Islet precursor cell (in vitro differentiated cells): ENCODE data around the gene FABP6.
"Not testable (repeated sequence)": the region's sequence is repeated elsewhere in the genome, so short reads cannot be mapped to it uniquely, and the experiment has no call there.

ENCODE experiments used
- DNase-seq: peaks from one replicate; pipeline ENCODE4 v3.0.0-alpha.2; 2018

FABP6 gene, protein sequence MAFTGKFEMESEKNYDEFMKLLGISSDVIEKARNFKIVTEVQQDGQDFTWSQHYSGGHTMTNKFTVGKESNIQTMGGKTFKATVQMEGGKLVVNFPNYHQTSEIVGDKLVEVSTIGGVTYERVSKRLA

DNA sequence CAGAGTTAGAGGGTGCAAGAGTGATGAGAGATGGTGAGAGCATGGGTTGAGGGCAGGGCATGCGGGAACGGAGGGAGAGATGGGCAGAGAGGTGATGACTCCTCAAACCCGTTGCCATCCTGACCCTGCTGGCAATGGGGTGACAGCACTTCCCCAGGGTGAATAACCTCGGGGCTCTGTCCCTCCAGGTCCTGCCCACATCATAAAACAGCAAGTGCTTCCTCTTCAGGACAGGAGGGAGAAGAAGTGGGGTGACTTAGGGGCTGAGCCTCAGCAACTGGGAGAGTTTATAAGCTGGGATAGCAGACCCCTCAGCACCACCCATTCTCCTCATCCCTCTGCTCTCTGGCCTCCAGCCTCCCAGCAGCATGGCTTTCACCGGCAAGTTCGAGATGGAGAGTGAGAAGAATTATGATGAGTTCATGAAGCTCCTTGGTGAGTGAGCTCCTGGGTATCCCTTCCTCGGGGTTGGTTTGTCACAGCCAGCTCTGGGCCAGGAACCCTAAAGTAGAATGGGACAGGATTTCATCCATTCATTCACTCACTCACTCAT, at the start of gene FABP6:
Gene FABP6, plus strand, starts transcription at position 317 of the 553 bp plus-strand sequence. Its CDS starts 52 bp downstream, at position 369.
- no peak for DNase-seq

DNA sequence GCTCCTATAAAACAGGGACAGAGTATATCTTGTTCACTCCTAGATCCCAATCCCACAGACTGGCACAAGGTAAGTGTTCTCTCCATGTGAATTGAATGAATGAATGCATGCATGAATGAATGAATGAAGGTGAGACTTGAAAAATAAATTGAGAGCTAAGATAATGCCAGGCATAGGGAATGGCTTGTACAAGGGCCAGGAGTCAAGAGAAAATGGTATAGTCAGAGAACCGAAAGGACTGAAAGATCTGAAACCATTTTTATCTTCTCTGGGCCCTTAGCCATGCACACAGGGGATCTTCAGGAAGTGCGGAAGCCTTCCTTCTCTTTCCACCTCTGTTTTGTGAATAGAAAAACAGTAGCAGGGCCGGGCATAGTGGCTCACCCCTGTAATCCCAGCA, 48.4 kb upstream of the FABP6 start:
- DNase-seq, result no peak

DNA sequence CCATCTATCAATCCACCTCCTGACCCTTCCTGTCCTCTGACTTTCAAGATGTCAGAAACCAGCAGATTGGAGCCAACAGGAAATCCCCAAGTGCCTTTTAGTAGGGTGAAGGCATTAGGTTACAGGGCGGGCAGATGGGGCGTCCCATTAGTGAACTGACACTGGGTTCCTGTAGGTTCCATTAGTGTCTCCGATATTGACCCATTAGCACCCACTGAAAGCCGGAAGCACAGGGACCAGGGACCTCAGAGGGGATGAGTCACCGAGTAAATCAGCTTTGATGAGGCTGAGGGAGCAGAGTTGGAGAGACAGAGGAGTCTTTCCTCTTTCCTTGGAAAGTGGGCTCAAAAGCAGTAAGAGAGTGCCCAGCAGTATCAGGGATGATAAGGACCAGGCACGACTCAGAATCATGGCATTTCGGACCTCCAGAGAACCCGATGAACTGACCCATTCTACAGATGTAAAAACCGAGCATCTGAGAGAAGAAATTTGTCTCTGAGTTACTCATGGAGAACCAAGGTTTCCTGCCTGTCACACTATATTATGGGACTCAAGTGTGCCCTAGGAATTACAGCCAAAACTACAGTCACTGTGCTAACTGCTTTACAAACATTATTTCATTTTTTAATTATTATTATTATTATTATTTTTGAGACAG, 47.2 kb upstream of the FABP6 start:
- DNase-seq, result peak; percentile 90

DNA sequence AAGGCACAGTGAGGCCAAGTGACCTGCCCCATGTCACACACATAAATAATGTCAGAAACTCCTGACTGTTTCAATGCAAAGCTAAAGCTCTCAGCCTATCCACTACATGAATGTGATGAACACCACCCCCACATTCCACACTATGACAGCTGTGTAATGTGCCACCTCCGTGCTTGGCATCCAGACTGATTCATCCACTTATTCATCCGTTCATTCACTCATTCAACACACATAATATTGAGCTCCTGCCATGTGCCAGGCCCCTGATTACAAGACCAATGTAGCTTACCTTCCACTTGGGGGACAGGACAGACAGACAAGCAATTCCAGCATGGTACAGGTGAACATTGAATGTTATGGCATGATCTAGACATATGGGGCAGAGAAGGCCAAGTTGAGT, 46.2 kb upstream of the FABP6 start:
- DNase-seq, result no peak

DNA sequence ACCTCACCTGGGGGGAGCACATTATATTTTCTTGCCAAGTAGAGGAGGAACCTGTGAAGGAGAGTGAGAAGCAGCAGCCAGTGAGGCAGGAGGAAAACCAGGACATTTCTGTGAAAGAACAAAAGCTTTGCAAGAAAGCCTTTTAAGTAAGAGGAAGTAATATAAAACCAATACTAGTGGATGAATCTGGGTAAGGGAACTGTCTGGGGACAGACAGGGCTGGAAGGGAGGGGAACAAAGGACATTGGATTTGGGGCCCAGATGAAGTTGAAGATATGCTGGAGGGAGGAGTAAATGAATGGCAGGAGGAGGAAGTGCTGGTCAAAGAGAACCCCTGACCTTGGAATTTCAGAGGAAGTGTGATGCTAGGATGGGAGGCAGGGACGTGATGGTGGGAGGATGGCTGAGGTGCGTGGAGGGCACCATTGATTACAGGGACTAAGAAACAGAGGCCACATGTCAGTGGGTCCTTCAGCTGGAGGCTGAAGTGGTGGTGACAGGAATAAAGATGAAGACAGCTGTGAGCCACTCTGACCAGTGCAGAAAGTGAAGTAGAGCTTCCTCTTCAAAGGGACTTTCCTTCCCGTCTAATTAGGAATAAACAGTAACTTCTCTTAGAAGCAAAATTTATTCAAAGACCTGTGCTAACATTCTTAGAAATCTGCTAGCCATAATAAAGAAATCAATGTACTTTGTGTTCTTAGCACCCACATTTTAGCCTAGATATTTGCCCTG, 43.5 kb upstream of the FABP6 start:
- DNase-seq, result no peak

DNA sequence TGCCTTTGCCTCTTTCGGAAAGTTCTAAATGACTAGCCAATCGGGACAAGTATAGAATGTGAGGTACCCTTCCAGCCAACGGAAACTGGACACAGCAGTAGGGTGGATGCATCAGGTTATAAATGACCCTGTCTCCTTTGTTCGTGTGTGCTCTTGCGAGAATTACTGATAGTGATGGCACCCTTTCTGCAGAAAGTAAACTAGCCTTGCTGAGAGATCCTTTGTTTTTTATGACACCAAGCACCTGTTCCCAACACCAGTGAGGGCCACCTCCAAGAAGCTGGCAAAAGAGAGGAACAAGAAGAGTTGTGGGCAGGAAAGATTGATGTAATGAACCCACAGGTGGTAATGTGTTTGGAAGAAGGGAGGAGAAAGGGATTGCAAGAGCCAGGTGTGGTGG, 42.8 kb upstream of the FABP6 start:
- DNase-seq, result no peak

DNA sequence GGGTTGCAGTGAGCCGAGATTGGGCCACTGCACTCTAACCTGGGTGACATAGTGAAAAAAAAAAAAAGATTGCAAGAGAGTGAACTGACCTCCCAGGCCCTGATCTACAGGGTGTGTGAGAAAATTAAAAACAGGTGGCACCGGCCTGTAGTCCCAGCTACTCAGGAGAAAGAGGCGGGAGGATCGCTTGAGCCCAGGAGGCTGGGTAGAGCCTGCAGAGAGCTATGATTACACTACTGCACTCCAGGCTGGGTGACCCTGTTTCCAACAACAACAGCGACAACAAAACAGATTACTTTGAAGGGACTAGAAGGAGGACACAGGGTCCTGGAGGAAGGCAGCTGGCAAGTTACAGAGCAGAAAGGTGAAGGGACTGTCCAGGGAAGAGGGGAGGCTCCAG, 42.2 kb upstream of the FABP6 start:
- peak; percentile 72 for DNase-seq

DNA sequence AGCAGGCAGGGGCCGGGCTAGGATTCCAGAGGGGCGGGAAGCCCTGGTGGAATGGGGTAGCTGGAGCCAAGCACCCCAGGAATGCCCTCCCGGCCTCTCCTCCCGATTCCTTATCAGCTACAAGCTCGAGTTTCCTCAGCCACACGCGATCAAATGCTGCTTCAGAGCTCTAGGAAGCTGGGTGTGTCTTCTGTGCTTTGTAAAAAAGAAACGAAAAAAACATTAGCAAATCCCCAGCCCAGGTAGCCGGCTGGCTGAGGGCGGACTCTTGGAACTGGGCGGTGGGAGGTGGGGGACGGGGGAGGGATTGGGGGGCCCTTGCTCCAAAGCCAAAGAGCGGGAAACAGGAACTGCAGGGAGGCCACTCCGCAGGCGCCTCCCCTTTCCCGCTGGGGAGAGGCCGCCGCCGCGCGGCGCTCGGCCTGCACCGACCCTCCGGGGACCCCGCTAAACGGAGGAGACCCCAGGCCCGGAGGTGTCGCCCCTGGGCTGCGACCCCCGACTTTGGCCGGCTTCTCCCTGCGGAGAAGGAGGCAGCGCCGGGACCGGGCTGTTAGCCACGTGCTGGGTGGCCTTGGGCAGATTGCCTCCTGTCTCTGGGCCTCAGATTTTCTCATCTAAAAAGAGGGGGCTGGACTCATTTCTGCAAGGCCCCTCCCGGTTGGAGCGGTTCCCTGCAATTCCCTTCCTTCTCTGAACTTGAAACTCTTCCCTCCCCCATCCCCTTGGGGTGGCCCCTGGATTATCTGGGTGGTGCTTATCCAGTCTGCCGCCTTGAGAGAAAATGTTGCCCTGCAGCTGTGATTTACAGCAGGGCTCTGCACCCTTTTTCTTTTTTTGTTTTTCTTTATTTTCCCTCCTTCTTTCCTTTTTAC, 40.9 kb upstream of the FABP6 start:
- peak; percentile 74 for DNase-seq

DNA sequence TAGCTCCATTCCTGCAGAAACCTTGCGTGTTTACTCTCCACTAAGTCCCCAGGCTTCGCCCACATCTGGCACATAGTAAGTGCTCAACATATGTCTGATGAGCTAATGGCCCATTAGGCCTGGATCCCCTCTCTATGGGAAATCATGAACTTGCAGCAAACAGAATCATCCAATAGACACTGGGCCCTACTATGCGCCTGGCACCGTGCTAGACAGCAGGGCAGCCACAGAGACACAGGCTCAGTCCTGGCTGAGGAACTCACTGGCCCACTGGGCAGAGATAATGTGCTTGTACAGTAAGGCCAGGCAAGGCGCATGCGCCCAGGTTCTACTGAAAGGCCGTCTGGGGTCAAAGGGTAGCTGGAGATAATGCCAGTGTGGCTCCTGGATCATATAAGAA, 36.9 kb upstream of the FABP6 start:
- no peak for DNase-seq

DNA sequence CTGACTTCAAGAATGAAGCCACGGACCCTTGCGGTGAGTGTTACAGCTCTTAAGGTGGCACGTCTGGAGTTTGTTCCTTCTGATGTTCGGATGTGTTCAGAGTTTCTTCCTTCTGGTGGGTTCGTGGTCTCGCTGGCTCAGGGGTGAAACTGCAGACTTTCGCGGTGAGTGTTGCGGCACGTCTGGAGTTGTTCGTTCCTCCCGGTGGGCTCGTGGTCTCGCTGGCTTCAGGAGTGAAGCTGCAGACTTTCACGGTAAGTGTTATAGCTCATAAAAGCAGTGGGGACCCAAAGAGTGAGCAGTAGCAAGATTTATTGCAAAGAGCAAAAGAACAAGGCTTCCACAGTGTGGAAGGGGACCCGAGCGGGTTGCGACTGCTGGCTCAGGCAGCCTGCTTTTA, 36.2 kb upstream of the FABP6 start:
- not testable (repeated sequence) for DNase-seq

DNA sequence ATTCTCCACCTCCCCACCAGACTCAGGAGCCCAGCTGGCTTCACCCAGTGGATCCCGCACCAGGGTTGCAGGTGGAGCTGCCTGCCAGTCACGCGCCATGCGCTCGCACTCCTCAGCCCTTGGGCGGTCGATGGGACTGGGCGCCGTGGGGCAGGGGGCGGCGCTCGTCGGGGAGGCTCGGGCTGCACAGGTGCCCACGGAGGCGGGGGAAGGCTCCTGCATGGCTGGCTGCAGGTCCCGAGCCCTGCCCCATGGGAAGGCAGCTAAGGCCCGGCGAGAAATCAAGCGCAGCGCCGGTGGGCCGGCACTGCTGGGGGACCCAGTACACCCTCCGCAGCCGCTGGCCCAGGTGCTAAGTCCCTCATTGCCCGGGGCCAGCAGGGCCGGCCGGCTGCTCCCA, 35.5 kb upstream of the FABP6 start:
- DNase-seq, result not testable (repeated sequence)

DNA sequence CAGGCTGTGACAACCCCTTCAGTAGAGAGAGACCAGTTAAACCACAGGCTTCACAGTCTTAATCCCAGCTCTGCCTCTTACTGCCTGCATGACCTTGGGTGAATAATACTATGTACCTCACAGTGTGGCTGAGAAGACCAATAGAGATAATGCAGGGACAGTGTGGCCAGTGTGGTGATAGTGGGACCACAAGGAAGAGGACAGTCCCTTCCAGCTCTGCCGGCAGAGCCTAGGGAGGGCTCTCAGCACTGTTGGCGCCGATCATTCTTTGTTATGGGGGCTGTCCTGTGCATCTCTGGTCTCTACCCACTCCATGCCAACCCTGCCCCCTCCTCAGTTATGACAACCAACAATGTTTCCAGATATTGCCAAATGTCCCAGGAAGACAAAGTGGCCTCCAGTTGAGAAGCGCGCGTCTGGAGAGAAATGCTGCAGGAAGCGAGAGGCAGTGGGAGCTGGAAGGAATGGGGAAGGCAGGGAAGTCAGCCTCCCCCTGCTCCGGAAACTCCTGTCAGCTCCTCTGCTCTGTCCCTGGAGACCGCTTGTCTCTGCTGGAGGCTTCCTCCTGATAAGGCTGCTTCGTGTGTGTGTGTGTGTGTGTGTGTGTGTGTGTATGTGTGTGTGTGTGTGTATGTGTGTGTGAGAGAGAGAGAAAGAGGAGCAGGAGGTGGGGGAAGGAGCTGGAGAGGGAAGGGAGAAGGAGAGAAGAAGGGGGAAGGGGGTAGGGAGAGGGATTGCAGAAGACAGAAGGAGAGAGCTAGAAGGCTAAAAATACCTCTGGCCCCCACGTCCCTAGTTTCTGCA, 31.8 kb upstream of the FABP6 start:
- DNase-seq, result peak; percentile 86

DNA sequence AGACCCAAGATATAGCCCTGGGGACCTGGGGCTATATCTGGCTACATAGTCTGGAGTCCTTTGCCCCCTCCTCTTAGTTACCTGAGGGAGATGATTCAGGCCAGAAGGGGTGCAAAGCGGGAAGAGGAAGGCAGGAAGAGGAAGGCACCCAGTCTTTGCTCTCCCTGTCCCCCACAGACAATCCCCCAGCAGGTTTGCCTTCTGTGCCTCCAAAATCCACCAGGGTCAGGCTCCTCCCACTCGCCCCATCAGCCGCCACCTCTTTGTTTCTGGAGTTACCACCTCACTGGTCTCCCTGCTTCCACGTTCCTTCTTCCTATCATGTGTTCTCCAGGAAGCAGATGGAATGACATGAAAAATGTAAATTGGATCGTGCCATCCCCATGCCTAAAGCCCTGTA, 31.2 kb upstream of the FABP6 start:
- DNase-seq, result no peak

DNA sequence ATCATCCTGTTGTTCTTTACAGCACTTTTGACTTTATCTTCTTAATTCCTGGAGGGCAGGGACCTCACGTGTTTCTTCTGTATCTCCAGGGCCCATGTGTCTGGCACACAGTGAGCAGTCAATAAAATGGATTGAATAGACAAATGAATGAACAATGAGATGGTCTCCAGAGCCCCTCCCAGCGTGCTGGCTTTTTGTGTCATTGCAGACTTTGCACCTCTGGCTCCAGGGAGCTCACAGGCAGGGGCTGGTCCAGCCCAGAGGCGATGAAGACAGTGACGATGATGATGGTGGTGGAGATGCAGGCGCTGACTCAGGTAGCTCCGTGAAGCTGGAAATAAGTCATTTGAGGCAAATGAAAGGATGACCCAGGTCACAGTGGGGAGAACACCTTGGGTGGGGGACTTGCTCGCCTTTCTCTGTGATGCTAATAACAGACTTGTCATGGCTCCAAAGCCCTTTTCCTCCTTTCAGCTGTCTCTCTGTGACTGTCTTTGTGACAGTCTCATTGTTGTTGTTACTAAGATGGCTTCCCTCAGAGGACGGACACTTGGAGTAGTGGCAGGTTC, 30.4 kb upstream of the FABP6 start:
- DNase-seq, result no peak

DNA sequence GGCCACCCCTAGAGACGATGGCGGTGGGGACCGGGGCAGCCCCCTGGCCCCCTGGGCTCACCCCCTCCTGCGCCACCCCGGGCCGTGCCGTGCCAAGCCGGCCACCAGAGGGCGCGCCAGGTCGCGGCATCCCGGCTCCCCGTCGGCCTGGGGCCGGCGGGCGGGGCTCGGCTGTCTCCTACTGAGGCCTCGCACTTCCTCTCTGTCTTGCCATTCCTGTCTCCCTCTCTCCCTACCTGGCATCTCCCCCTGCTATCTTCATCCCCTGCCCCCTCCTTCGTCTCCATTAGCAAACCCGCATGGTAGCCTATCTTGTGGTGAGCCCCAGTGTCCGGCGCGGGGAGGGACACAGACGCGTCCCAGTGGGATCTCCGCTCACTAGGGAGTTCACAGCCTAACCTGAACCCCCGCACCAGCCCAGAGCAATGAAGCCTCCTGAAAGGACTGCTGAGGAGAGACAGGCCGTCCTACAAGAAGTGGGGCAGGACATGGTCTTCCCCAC, 29.8 kb upstream of the FABP6 start:
- peak; percentile 82 for DNase-seq

DNA sequence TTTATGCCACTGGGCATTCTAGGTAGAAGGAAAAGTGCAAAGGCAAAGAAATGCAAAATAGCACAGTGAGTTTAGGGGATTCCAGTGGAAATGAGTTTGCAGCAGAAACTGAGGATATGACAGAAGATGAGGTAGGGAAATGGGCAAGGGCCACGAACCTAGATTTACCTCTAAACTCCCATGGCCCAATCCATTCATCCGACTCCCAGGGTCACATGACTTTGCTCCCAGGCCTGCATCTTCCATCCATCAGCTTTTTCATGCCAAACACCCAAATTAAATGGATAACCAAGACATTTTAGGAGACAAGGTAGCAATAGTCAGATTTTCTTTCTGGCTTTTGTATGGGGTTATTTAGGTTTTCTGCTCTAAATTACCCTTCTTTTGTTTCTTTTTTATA, 22.2 kb upstream of the FABP6 start:
- DNase-seq, result no peak

DNA sequence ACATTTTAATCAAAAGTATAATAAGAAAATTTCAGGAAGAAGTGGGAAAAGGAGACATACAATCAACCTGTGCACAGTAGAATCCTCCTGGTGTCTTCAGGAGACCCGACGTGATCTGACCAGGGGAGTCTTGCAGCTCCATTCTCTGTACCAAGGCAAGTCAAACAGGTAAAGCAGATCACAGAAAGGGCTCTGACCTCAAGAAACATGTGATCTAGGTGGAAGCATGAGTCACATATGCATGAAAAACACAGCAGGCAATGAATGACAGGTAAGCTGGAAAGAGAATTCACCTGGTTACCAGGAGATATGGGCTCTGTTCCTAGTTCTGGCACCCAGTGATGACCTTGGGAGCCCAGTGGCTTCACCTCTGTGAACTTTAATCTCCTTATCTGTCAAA, 19.4 kb upstream of the FABP6 start:
- no peak for DNase-seq

DNA sequence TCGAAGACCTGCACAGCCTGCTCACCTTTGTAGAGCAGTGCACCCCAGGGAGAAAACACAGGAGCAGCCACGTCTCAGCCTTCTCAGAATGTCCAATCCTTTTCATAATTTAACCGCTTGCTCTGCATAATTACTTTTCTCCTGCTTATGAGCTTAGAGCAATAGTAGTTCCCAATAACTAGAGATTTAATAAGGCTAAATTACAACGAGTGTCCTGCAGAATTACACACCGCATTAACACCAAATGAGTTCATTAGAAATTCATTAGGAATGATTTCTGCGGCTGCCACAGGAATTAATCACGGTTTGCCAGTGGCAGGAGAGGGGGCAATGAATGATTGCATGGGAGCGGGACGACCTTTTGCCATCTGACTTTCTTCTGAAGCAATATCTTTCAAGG, 18.7 kb upstream of the FABP6 start:
- no peak for DNase-seq

DNA sequence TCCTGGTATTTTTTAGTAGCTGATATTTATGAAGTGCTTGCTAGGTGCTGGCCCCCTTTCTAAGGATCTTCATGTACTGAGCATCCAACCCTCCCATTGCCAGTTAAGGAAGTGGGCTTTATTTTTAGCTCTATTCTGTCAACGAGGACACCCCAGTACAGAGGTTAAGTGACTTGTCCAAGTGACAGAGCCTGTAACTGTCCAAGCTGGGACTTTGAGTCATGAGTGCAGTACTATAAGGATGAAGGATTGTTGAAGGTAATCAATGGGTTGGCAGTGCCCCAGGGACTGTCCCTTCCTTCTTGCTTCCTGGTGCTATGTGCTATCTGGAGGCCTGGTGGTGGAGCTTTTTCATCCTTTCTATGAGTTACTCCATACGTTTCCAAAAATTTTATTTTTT, 18.0 kb upstream of the FABP6 start:
- no peak for DNase-seq

DNA sequence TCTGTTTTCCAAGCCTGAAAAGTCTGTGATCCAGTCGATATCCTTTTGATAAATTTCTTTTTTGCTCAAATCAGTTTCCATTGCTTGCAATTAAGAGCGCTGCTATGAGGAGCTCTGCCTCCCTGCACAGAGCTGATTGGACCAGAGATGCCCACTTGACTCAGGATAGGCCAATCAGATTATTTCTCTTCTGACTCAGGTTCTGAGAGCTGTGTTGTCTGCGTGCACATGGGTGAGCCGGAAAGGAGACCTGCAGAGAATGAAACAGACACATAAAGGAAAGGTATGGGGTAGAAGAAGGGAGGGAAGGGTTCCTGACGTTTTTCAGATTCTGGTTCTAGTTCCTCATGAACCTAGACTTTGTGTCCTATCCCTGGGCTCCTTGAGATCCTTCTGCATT, 15.8 kb upstream of the FABP6 start:
- no peak for DNase-seq

DNA sequence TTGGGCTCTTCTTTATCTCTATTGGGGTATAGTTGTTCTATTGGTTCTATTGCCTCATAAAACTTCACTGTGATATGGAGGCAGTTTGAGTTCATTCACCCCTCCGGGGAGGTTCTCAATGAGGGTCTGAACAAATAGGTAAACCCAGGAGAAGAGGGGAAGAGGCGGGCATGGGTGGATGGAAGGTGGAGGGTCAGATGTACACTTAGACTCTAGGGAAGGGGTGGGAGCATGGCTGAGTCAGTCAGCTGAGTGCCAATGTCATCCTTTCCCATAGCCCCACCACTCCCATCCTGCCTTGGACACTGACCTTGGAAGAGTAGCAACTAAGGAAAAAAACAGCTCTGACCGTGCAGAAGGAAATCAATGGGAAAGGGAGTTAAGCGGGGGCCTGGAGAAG, 9.9 kb upstream of the FABP6 start:
- DNase-seq, result no peak

DNA sequence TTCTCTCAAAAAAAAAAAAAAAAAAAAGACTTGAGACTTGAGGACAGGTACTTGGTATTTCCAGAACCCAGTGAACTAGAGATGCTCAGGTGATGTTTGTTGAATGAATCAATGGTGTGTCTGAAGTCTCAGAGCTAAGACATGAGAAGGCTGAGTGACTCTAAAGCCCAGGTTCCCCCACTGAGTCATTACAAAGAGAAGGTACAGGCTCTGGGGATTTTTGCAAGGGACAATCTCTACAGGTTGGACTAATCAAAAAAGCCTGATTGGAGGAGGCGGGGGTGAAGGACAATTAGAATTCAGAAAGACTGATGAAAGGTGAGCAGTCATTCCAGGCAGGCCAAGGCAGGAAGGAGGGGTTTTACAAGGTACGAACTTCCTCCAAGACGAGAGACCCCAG, 8.2 kb upstream of the FABP6 start:
- no peak for DNase-seq
